ENCODE data around the gene NAPB. TPM values are rescaled to one million over a fixed set of nuclear protein-coding genes. Genes with fewer than 3 reads are reported as not detected.

NAPB gene
- total and polyA plus RNA-seq, 2 of the 8 experiments (the other 6 are each of a cell fraction or from before 2014, with no cell fraction given): 6.2 to 12.3 TPM

- peak overlapping the region; percentile 55; the same call in 1 of the 2 replicates for H3K27ac ChIP-seq (ENCODE audit: low read depth, low read length)
- peaks cover 10 to 20% of the 10 kb centered on the region in 2 experiments for H4K20me1 ChIP-seq (replicated peaks in 1 of 2; ENCODE audit: control insufficient read depth in 1 of 2, insufficient read depth in 2 of 2, low read length in 2 of 2)
- H2BK20ac ChIP-seq (ENCODE audit: low read length): no peak overlapping the region
- FAIRE-seq (no peak), DNase-seq (ENCODE audit: low read depth in 1 of 2, low spot score in 2 of 2) (no peak)
- no peak overlapping the region for H3K18ac ChIP-seq (ENCODE audit: extremely low read depth, low read length)
- peak overlapping the region; percentile 87 for H4K8ac ChIP-seq (ENCODE audit: extremely low read depth, insufficient read depth, low read length)
- ChIA-PET POLR2A (ENCODE audit: partially characterized antibody) (interaction anchor here (1.7 kb wide), 1 partner anchor 10 kb away, joined by 3 read pairs; no protein-coding TSS in a partner anchor), CTCF (ENCODE audit: partially characterized antibody) (interaction anchor here (0.9 kb wide), 1 partner anchor 313 kb away, joined by 3 read pairs; the partner anchor contains the start of gene THBD)
- H2BK120ac ChIP-seq (replicated peaks; ENCODE audit: low read depth, low read length): no peak overlapping the region
- no peak overlapping the region for H4K91ac ChIP-seq (replicated peaks; ENCODE audit: insufficient read length, low read length)
- H3K27me3 ChIP-seq (replicated peaks in 1 of 4; ENCODE audit: control insufficient read depth in 3 of 4, extremely low read depth in 1 of 4, insufficient read depth in 3 of 4, low read length in 3 of 4): no peaks in the 10 kb centered on the region
- no peak overlapping the region for H3K56ac ChIP-seq (replicated peaks; ENCODE audit: insufficient read length, low read depth, low read length)
- H2BK15ac ChIP-seq (ENCODE audit: low read length): no peak overlapping the region
- peaks cover 0 to 9% (median 6%) of the 10 kb centered on the region in 4 experiments; a peak in 4 of 7 replicates for H3K4me1 ChIP-seq (replicated peaks in 1 of 4; ENCODE audit: control insufficient read depth in 3 of 4, insufficient read depth in 4 of 4, low read length in 3 of 4)
- H3K9me3 ChIP-seq (ENCODE audit: insufficient read depth in 2 of 2, low read depth in 1 of 2, low read length in 1 of 2): no peaks in the 10 kb centered on the region
- H3K4me3 ChIP-seq (ENCODE audit: extremely low read depth in 1 of 4, insufficient read depth in 2 of 4, low read depth in 3 of 4, low read length in 4 of 4): peak overlapping the region; percentile 72 to 91 (median 79)
- H3K23me2 ChIP-seq (ENCODE audit: low read depth, low read length): peaks cover 11% of the 10 kb centered on the region; the same call in 1 of the 2 replicates
- H3K14ac ChIP-seq (ENCODE audit: insufficient read length): no peak overlapping the region
- no peak overlapping the region for H2AFZ ChIP-seq (ENCODE audit: low read length)
- no peak overlapping the region for H2BK5ac ChIP-seq (ENCODE audit: low read depth, low read length)
- peaks cover 0 to 50% of the 10 kb centered on the region in 2 experiments; a peak in 3 of 4 replicates for H3K79me2 ChIP-seq (ENCODE audit: control insufficient read depth in 1 of 2, insufficient read depth in 2 of 2, low read length in 2 of 2)
- peak; percentile 21 for TF ChIP-seq KDM4A (IDR thresholded peaks at IDR 0.05; ENCODE audit: low read depth, low read length, severe bottlenecking)
- no peak for TF ChIP-seq TAF1 (IDR thresholded peaks at IDR 0.05; ENCODE audit: low read depth, low read length)
- no peak for TF ChIP-seq CBX5 (IDR thresholded peaks at IDR 0.05; ENCODE audit: low read depth, low read length)
- TF ChIP-seq SIN3A (conservative IDR thresholded peaks at IDR 0.05 in 1 of 2, IDR thresholded peaks at IDR 0.05 in 1 of 2; ENCODE audit: low read depth in 1 of 2, low read length in 2 of 2): 0 out of 4 replicates have a peak, but pooled peaks have one; percentile 29 to 75
- no peak overlapping the region for H3K4ac ChIP-seq (replicated peaks; ENCODE audit: insufficient read length, low read depth, low read length)
- no peak overlapping the region for H4K5ac ChIP-seq (ENCODE audit: insufficient read length, low read depth, low read length)
- H3K79me1 ChIP-seq (ENCODE audit: low read depth, low read length): peaks cover 10% of the 10 kb centered on the region
- H3K9ac ChIP-seq (replicated peaks in 1 of 4; ENCODE audit: extremely low read depth in 1 of 4, low read depth in 3 of 4, low read length in 3 of 4): peak overlapping the region; percentile 75 to 90 (median 78)
- no peak overlapping the region for H3K23ac ChIP-seq (ENCODE audit: insufficient read length)
- H3K36me3 ChIP-seq (ENCODE audit: control insufficient read depth in 2 of 4, insufficient read depth in 4 of 4, low read length in 3 of 4): peaks cover 4 to 11% (median 8%) of the 10 kb centered on the region in 4 experiments; a peak in 4 of 8 replicates
- H2AK5ac ChIP-seq (ENCODE audit: low read depth, low read length): no peak overlapping the region
- 9% methylated on average over 39 of the region's 50 CpGs; no CpG with 5 or more reads in 1 of the 2 experiments for WGBS, 2 experiments (ENCODE audit: extremely low coverage in 1 of 2, insufficient coverage in 1 of 2, insufficient read length in 1 of 2, insufficient replicate concordance in 2 of 2, low coverage in 1 of 2, low lambda C conversion rate in 2 of 2, missing lambda C conversion rate in 1 of 2)
- peak overlapping the region; percentile 70 to 95 for H3K4me2 ChIP-seq (ENCODE audit: insufficient read depth in 1 of 2, low read depth in 2 of 2, low read length in 2 of 2)
- no peak overlapping the region for H2BK12ac ChIP-seq (ENCODE audit: low read depth, low read length)
These were observed 58.7 kb downstream of the NAPB start for GRCh38 chr20:23362392-23363256.
